Breast epithelium (tissue), 4 donors: ENCODE data around the gene ZNF787. TPM values are rescaled to one million over a fixed set of nuclear protein-coding genes. Genes with fewer than 3 reads are reported as not detected.

Experiments
- DNase-seq, 2 donors: peaks; one replicate each; pipeline ENCODE4 v3.0.0-alpha.2; 2019; ENCODE audit warnings: low spot score in 2 of 2
- H3K27ac ChIP-seq, 2 donors: fragments of 200-600 bp; sonication (generic) in 1 of 2; one replicate each; pipeline ENCODE4 v1.5.1; 2016 to 2019; ENCODE audit warnings: mild to moderate bottlenecking in 1 of 2
- H3K27me3 ChIP-seq, 2 donors: fragments of 200-600 bp; sonication (generic) in 1 of 2; one replicate each; pipeline versions ENCODE4 v1.5.1 to v1.6.0; 2017 to 2019; ENCODE audit warnings: control low read depth in 1 of 2, mild to moderate bottlenecking in 1 of 2
- H3K36me3 ChIP-seq: fragments of 200-600 bp; one replicate; pipeline ENCODE4 v1.5.1; 2019
- H3K4me1 ChIP-seq, 2 donors: fragments of 200-600 bp; sonication (generic); one replicate each; pipeline ENCODE4 v1.5.1; 2016 to 2019; ENCODE audit warnings: control low read depth in 1 of 2
- H3K4me3 ChIP-seq, 3 donors: fragments of 200-600 bp; sonication (generic); 1 replicate in 2 of 3; 2 replicates in 1 of 3; pipeline ENCODE4 v1.5.1; 2016 to 2019; ENCODE audit warnings: mild to moderate bottlenecking in 3 of 3, moderate library complexity in 2 of 3
- H3K9me3 ChIP-seq, 2 donors: fragments of 200-600 bp; sonication (generic) in 1 of 2; one replicate each; pipeline ENCODE4 v1.5.1; 2016 to 2019; ENCODE audit warnings: control low read depth in 1 of 2
- CTCF ChIP-seq, 3 donors: fragments of 450-650 bp; IDR thresholded peaks; one replicate each; pipeline ENCODE4 v1.5.1; 2016 to 2017; ENCODE audit warnings: antibody characterized with exemption in 3 of 3, mild to moderate bottlenecking in 3 of 3, moderate library complexity in 3 of 3
- POLR2A ChIP-seq: fragments of 450-650 bp; IDR thresholded peaks from one replicate; pipeline ENCODE4 v1.6.1; 2016; ENCODE audit warnings: antibody characterized with exemption, mild to moderate bottlenecking, moderate library complexity
- POLR2AphosphoS5 ChIP-seq, 3 donors: sonication (generic); formaldehyde crosslinking; IDR thresholded peaks; one replicate each; pipeline ENCODE4 v1.6.1; 2017; ENCODE audit warnings: antibody characterized with exemption in 3 of 3
- intact Hi-C: fragments of 100-400 bp; cut with DNase I; formaldehyde crosslinking; loops from one replicate; pipeline ENCODE4 v1.15.1; 2023; ENCODE audit warnings: low total_unique reads
- total RNA-seq, 3 donors: library from RNA; depleted of rRNA; stranded (reverse); fragments of >200 nt; gene quantifications; one replicate each; pipeline ENCODE4 v1.1.0, GENCODE V29; 2016

ZNF787 gene
- total RNA-seq, 3 donors from 2014 or later, result 10.2 to 11.1 (median 10.4) TPM

GRCh38 chr19:56118666-56119581 is 2.2 kb downstream of the ZNF787 start:
- Histone ChIP-seq H3K9me3 (no peaks in the 10 kb centered on the region), H3K36me3 (no peaks in the 10 kb centered on the region), H3K27ac (peak overlapping the region; percentile 95 to 98), H3K4me1 (peaks cover 0 to 26% of the 10 kb centered on the region in 2 donors), H3K27me3 (no peaks in the 10 kb centered on the region), H3K4me3 (peak overlapping the region in 2 of 3 donors; percentile 79 to 83)
- TF ChIP-seq POLR2AphosphoS5 (IDR thresholded peaks at IDR 0.05) (no peak), POLR2A (no peak), CTCF (IDR thresholded peaks at IDR 0.05) (no peak)
- intact Hi-C loops, result loop anchor here (5.0 kb wide), 1 partner anchor 1103 kb away; no protein-coding TSS in a partner anchor
- no peak for DNase-seq

GRCh38 chr19:56117889-56118288 is 3.2 kb downstream of the ZNF787 start:
- no peaks in the 10 kb centered on the region for H3K9me3 ChIP-seq
- H3K27me3 ChIP-seq, result no peaks in the 10 kb centered on the region
- no peak for TF ChIP-seq POLR2A
- no peak for TF ChIP-seq POLR2AphosphoS5 (IDR thresholded peaks at IDR 0.05)
- no peak for TF ChIP-seq CTCF (IDR thresholded peaks at IDR 0.05)
- intact Hi-C loops, result loop anchor here (5.0 kb wide), 1 partner anchor 1104 kb away; no protein-coding TSS in a partner anchor
- no peaks in the 10 kb centered on the region for H3K36me3 ChIP-seq
- H3K27ac ChIP-seq, result peak overlapping the region; percentile 26 to 41
- H3K4me3 ChIP-seq, result no peak overlapping the region
- H3K4me1 ChIP-seq, result peaks cover 0 to 26% of the 10 kb centered on the region in 2 donors
- DNase-seq, result no peak

- Histone ChIP-seq H3K9me3 (no peaks in the 10 kb centered on the region), H3K36me3 (no peaks in the 10 kb centered on the region), H3K4me3 (no peak overlapping the region), H3K27ac (peak overlapping the region; percentile 26 to 41), H3K4me1 (peaks cover 0 to 29% of the 10 kb centered on the region in 2 donors), H3K27me3 (no peaks in the 10 kb centered on the region)
- no peak for TF ChIP-seq CTCF (IDR thresholded peaks at IDR 0.05)
- TF ChIP-seq POLR2A, result no peak
- TF ChIP-seq POLR2AphosphoS5 (IDR thresholded peaks at IDR 0.05), result no peak
- DNase-seq, result no peak
- intact Hi-C loops, result loop anchor here (5.0 kb wide), 1 partner anchor 1105 kb away; no protein-coding TSS in a partner anchor
Measured at GRCh38 chr19:56117376-56117884, 3.7 kb downstream of the ZNF787 start.

DNA sequence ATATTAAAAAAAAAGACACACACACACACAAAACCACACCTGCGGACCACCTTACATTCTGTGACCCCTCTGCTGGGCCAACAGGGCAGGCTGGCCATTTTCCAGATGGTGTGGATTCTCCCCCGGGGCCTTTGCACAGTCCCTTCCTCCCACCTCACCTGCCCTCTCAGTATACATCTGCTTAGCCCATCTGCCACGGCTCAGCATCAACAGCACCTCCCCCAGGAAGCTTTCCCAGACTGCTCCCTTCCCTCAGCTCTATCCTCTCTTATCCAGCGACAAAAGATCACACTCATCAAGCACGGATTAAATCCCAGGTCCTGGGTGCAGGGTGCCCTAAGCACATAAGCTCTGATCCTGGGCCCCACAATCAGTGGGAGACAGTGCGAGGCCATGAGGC is 4.5 kb downstream of the ZNF787 start:
- Histone ChIP-seq H3K36me3 (no peaks in the 10 kb centered on the region), H3K27me3 (no peaks in the 10 kb centered on the region), H3K4me1 (peaks cover 0 to 37% of the 10 kb centered on the region in 2 donors), H3K4me3 (no peak overlapping the region), H3K27ac (no peak overlapping the region), H3K9me3 (no peaks in the 10 kb centered on the region)
- TF ChIP-seq POLR2A (no peak), CTCF (IDR thresholded peaks at IDR 0.05) (no peak), POLR2AphosphoS5 (IDR thresholded peaks at IDR 0.05) (no peak)
- intact Hi-C loops, result loop anchor here (5.0 kb wide), 1 partner anchor 1106 kb away; no protein-coding TSS in a partner anchor
- DNase-seq, result no peak

DNA sequence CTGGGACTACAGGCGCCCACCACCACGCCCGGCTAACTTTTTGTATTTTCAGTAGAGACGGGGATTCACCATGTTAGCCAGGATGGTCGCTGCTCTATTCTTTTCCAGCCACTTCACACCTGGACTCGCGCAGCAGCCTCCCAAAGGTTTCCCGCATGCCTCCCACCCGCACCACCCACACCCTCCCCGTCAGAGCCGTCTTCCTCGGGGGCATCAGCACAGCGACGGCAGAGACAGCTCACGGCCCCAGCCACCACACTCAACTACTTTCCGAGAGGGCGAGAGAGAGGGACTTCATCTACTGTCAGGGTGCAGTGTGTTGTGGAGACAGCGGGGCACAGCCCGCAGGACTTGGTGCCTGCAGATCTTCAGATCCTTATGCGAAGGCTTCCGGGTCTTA is 5.6 kb downstream of the ZNF787 start:
- Histone ChIP-seq H3K9me3 (no peaks in the 10 kb centered on the region), H3K27me3 (no peaks in the 10 kb centered on the region), H3K4me3 (no peak overlapping the region), H3K36me3 (no peaks in the 10 kb centered on the region), H3K27ac (no peak overlapping the region), H3K4me1 (peaks cover 5 to 49% of the 10 kb centered on the region in 2 donors)
- DNase-seq, result no peak
- TF ChIP-seq CTCF (IDR thresholded peaks at IDR 0.05) (no peak), POLR2A (no peak), POLR2AphosphoS5 (IDR thresholded peaks at IDR 0.05) (no peak)
- intact Hi-C loops, result loop anchor here (5.0 kb wide), 1 partner anchor 1107 kb away; no protein-coding TSS in a partner anchor
